Body of pancreas (tissue), 4 donors: ENCODE data around the gene TMC1. TPM values are rescaled to one million over a fixed set of nuclear protein-coding genes. Genes with fewer than 3 reads are reported as not detected.

Experiments used
- ATAC-seq: fragments of 150-250 bp; one replicate; pipeline ENCODE4 v1.9.1; 2016
- DNase-seq, 4 donors: peaks; one replicate each; pipeline ENCODE4 v3.0.0-alpha.2; 2019
- H3K27ac ChIP-seq, 4 donors: fragments of 200-600 bp; sonication (generic); 1 replicate in 3 of 4; 2 replicates in 1 of 4; pipeline versions ENCODE4 v1.5.1 to v1.6.1; 2016 to 2019; ENCODE audit warnings: mild to moderate bottlenecking in 1 of 4, mixed read lengths in 1 of 4, moderate library complexity in 1 of 4
- H3K27me3 ChIP-seq, 2 donors: fragments of 200-600 bp; sonication (generic); one replicate each; pipeline ENCODE4 v1.6.0; 2016; ENCODE audit warnings: mild to moderate bottlenecking in 1 of 2
- H3K36me3 ChIP-seq, 2 donors: fragments of 200-600 bp; sonication (generic); replicated peaks in 1 of 2; 2 replicates each; pipeline ENCODE4 v1.5.1; 2016; ENCODE audit warnings: low read depth in 2 of 2; ENCODE audit not compliant: insufficient read depth in 1 of 2
- H3K4me1 ChIP-seq: fragments of 200-600 bp; sonication (generic); one replicate; pipeline ENCODE4 v1.6.0; 2016
- H3K4me3 ChIP-seq, 2 donors: fragments of 200-600 bp; sonication (generic); 1 replicate in 1 of 2; 2 replicates in 1 of 2; pipeline ENCODE4 v1.5.1; 2016 to 2019
- H3K9me3 ChIP-seq, 3 donors: fragments of 200-600 bp; sonication (generic); 1 replicate in 2 of 3; 2 replicates in 1 of 3; pipeline ENCODE4 v1.5.1; 2016
- CTCF ChIP-seq, 7 experiments: fragments of 450-650 bp in 4 of 7; fragments of 200-600 bp in 3 of 7; sonication (generic) in 3 of 7; IDR thresholded peaks; one replicate each; pipeline ENCODE4 v1.5.1; 2016 to 2019; ENCODE audit warnings: antibody characterized with exemption in 7 of 7
- POLR2A ChIP-seq, 3 donors: fragments of 450-650 bp; IDR thresholded peaks; one replicate each; pipeline ENCODE4 v1.6.1; 2016; ENCODE audit warnings: antibody characterized with exemption in 3 of 3, mild to moderate bottlenecking in 2 of 3
- WGBS, 2 donors: methylation state at CpG; one replicate each; pipeline ENCODE4 v1.1.5; 2017; 5-methylcytosine and 5-hydroxymethylcytosine counted together
- intact Hi-C: fragments of 100-400 bp; cut with DNase I; formaldehyde crosslinking; loops from one replicate; pipeline ENCODE4 v1.15.1; 2023
- total RNA-seq, 2 donors: library from RNA; depleted of rRNA; stranded (reverse); fragments of >200 nt; gene quantifications; one replicate each; pipeline ENCODE4 v1.1.0, GENCODE V29; 2016

TMC1 gene
- total RNA-seq, 2 donors from 2014 or later = not detected

DNA sequence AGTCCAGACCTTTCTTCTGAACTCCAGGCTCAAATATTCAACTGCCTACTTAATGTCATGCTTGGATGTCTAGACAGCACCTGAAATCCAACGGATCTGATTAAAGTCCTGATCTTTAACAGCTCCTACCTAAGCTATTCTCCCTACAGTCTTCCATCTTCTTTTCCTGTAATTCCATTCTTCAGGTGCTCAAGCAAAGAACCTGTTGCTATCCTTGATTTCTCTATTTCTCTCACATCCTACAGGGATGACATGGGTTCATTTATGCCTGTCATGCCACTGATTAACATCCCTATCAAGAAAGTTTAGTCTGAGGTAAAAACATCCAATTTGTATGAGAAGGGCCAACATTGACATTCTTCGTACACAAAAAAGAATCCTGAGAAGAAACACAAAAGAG is 163.2 kb downstream of the TMC1 start:
- Histone ChIP-seq H3K9me3 (no peaks in the 10 kb centered on the region), H3K4me3 (no peak overlapping the region), H3K27me3 (no peaks in the 10 kb centered on the region), H3K4me1 (no peaks in the 10 kb centered on the region), H3K36me3 (no peaks in the 10 kb centered on the region), H3K27ac (no peak overlapping the region)
- no peak for ATAC-seq
- DNase-seq = no peak
- intact Hi-C loops = no loop called here
- WGBS, 2 donors = 58 to 67% methylated on average over 2 of the region's 2 CpGs
- TF ChIP-seq POLR2A (IDR thresholded peaks at IDR 0.05) (no peak), CTCF (IDR thresholded peaks at IDR 0.05) (no peak)

DNA sequence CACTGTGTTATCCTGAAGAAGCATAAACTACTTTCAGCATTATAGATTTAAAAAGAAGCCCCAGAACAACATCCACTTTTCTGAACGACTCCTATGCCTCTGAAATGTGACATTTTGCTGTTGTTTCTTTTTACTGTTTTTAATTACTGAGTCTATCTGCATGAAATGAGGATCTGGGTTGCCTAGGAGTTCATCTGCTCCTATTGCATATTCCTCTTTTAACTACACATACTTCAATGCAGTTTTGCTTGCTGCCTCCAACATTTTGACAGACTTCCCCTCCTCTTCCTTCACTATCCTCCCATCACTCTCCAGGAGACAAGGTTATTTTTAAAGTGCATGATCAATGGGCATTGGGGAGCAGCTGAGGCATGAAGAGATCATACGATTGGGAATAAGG is 164.5 kb downstream of the TMC1 start:
- no peaks in the 10 kb centered on the region for H3K27me3 ChIP-seq
- H3K9me3 ChIP-seq = no peaks in the 10 kb centered on the region
- WGBS, 2 donors = 47 to 63% methylated on average over 2 of the region's 2 CpGs
- no peak for DNase-seq
- intact Hi-C loops = no loop called here
- TF ChIP-seq CTCF (IDR thresholded peaks at IDR 0.05) (no peak), POLR2A (IDR thresholded peaks at IDR 0.05) (no peak)
- no peaks in the 10 kb centered on the region for H3K4me1 ChIP-seq
- no peak for ATAC-seq
- H3K27ac ChIP-seq = no peak overlapping the region
- no peak overlapping the region for H3K4me3 ChIP-seq
- no peaks in the 10 kb centered on the region for H3K36me3 ChIP-seq

DNA sequence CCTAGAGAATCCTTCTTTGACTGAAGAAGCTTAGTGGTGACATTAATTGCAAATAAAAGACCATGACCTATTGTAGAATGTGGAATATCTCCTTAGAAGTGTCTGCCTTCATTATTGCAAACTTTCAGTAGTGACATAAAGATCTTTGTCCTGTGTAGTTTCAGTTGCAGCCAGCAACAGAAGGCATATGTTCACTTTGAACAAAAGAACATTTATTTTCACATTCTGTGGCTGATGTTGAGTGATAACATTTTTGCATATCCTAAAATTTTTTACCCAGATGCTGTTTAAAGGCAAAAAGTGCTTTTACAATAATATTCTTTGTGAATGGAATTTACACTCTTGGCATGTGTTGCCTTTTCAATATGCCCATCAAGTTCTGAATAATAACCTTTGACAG is 165.9 kb downstream of the TMC1 start:
- no peak for DNase-seq
- Histone ChIP-seq H3K36me3 (no peaks in the 10 kb centered on the region), H3K27ac (no peak overlapping the region), H3K27me3 (no peaks in the 10 kb centered on the region), H3K4me1 (no peaks in the 10 kb centered on the region), H3K4me3 (no peak overlapping the region), H3K9me3 (no peaks in the 10 kb centered on the region)
- TF ChIP-seq POLR2A (IDR thresholded peaks at IDR 0.05) (no peak), CTCF (IDR thresholded peaks at IDR 0.05) (no peak)
- ATAC-seq = no peak
- intact Hi-C loops = no loop called here

DNA sequence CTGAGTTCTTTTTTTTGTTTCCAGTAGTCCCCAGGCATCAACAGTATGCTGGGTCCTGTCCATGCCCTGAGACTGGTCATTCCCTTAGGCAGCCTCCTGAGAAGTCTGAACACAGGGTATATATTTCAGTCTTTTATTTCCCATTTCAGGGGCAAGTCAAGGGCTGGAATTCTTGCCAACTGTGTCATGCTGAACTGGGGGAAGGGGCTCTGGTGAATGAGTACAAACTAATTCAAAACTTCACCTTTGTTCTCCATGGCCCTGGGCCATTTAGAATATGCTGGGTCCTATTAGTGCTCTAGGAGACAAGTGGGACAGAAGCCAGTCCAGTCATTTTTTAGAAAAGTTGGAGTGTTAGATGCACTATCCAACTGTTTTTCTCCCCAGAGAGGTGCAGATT is 170.3 kb downstream of the TMC1 start:
- Histone ChIP-seq H3K36me3 (no peaks in the 10 kb centered on the region), H3K27me3 (no peaks in the 10 kb centered on the region), H3K4me1 (no peaks in the 10 kb centered on the region), H3K9me3 (no peaks in the 10 kb centered on the region), H3K27ac (no peak overlapping the region), H3K4me3 (no peak overlapping the region)
- DNase-seq = no peak
- intact Hi-C loops = no loop called here
- ATAC-seq = no peak
- TF ChIP-seq POLR2A (IDR thresholded peaks at IDR 0.05) (no peak), CTCF (IDR thresholded peaks at IDR 0.05) (no peak)

DNA sequence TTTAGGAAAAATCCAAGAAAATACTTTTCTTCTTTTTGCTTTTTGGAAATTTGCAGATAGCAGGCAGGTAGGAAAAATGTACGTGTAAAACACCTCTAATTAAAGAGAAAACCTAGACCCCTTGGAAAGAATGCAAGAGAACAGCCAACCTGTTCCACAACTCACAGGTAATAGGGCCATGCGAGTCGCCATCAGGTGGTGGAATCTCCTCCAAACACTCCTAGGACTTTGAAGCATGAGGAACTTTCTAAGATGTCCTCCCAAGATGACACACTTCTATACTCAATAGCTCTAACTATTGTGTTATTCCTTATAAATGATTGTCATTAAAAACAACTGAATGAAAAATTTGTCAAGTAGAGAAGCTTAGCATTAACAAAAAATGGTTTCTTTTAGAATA is 174.0 kb downstream of the TMC1 start:
- TF ChIP-seq CTCF (IDR thresholded peaks at IDR 0.05) = no peak
- no peak for TF ChIP-seq POLR2A (IDR thresholded peaks at IDR 0.05)
- Histone ChIP-seq H3K4me3 (no peak overlapping the region), H3K9me3 (no peaks in the 10 kb centered on the region), H3K27ac (no peak overlapping the region), H3K27me3 (no peaks in the 10 kb centered on the region), H3K36me3 (no peaks in the 10 kb centered on the region), H3K4me1 (no peaks in the 10 kb centered on the region)
- intact Hi-C loops = no loop called here
- ATAC-seq = no peak
- WGBS, 2 donors = 66% methylated on average over 3 of the region's 3 CpGs
- DNase-seq = no peak
